Brain microvascular endothelial cell (primary cell): Measurements from ENCODE around the gene RNF222.
"Not testable (repeated sequence)": the region's sequence is repeated elsewhere in the genome, so short reads cannot be mapped to it uniquely, and the experiment has no call there.

ENCODE experiments used
- DNase-seq: peaks from one replicate; pipeline ENCODE4 v3.0.0-alpha.2; 2020
- H3K27ac ChIP-seq: fragments of 250-450 bp; sonication (Bioruptor Pico); 2 replicates; pipeline ENCODE4 v1.5.1; 2020; ENCODE audit warnings: mild to moderate bottlenecking, moderate library complexity
- H3K27me3 ChIP-seq: fragments of 250-450 bp; sonication (Bioruptor Pico); replicated peaks from 2 replicates; pipeline ENCODE4 v1.5.1; 2020; ENCODE audit warnings: mild to moderate bottlenecking
- H3K36me3 ChIP-seq: fragments of 250-450 bp; sonication (Bioruptor Pico); replicated peaks from 2 replicates; pipeline ENCODE4 v1.5.1; 2020; ENCODE audit warnings: mild to moderate bottlenecking
- H3K4me3 ChIP-seq: 2 replicates; pipeline ENCODE4 v1.5.1; 2011; ENCODE audit warnings: low read depth, mild to moderate bottlenecking, control low read depth, low read length, moderate library complexity
- in situ Hi-C: cut with HindIII; loops from 2 replicates; pipeline ENCODE4 v1.10.0; 2017; ENCODE audit warnings: low sequenced_read_pairs, low pct_ligation_motif_present
- TF ChIP-seq, protein P1 (sequence below): IDR thresholded peaks from 2 replicates; pipeline ENCODE4 v1.5.1; 2011; ENCODE audit warnings: low read depth, mild to moderate bottlenecking, moderate library complexity, low read length, control low read depth, inconsistent platforms; ENCODE audit errors: missing control alignments

Gene RNF222

DNA sequence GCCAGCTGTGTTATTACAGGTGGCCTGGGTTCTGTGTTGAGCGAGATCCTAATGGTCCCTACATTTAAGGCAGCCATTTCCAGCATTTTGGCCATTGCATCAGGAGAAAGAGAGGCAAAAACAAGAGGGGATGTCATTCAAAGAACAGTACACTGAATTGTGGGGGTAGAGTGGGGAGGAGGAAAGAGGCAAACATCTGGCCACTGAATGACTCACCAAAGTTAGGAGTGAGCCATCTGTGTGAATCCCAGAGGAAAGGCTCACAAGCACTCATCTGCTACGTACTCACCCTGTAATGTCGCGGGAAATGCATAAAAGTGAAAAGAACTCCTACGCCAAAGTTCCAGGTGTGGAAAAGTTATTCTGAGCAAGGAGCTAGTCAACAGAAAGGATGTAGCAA is 37.9 kb downstream of the RNF222 start:
- Histone ChIP-seq H3K4me3 (no peak overlapping the region), H3K27ac (no peak overlapping the region), H3K27me3 (no peaks in the 10 kb centered on the region), H3K36me3 (no peaks in the 10 kb centered on the region)
- in situ Hi-C loops, result no loop called here
- DNase-seq, result peak; percentile 84
- TF ChIP-seq, protein P1, sequence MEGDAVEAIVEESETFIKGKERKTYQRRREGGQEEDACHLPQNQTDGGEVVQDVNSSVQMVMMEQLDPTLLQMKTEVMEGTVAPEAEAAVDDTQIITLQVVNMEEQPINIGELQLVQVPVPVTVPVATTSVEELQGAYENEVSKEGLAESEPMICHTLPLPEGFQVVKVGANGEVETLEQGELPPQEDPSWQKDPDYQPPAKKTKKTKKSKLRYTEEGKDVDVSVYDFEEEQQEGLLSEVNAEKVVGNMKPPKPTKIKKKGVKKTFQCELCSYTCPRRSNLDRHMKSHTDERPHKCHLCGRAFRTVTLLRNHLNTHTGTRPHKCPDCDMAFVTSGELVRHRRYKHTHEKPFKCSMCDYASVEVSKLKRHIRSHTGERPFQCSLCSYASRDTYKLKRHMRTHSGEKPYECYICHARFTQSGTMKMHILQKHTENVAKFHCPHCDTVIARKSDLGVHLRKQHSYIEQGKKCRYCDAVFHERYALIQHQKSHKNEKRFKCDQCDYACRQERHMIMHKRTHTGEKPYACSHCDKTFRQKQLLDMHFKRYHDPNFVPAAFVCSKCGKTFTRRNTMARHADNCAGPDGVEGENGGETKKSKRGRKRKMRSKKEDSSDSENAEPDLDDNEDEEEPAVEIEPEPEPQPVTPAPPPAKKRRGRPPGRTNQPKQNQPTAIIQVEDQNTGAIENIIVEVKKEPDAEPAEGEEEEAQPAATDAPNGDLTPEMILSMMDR, result no peak

DNA sequence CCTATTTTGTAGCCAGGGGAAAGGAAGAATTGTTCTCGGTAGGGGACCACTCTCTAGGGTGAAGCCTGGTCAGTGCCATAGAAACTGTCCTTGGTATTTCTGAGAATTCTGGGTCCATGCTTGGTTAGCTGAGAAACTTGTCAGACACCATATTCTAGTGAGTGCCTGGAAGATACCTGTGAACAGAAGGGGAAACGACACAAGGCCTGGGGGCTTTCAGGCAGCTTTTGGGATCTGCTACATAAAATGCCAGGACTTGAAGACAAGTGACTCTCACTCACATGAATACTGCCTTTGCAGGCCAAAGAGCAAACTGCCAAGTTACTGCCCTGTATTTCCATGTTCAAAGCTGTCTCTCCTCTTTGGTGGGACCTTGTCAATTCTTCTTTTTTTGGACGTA is 39.7 kb downstream of the RNF222 start:
- Histone ChIP-seq H3K36me3 (no peaks in the 10 kb centered on the region), H3K4me3 (no peak overlapping the region), H3K27ac (no peak overlapping the region), H3K27me3 (no peaks in the 10 kb centered on the region)
- in situ Hi-C loops, result no loop called here
- TF ChIP-seq, protein P1, result no peak
- DNase-seq, result no peak

GRCh38 chr17:8354236-8354635 is 43.4 kb downstream of the RNF222 start:
- no peaks in the 10 kb centered on the region for H3K27me3 ChIP-seq
- no peak for DNase-seq
- no peaks in the 10 kb centered on the region for H3K36me3 ChIP-seq
- H3K27ac ChIP-seq, result no peak overlapping the region
- TF ChIP-seq, protein P1, result no peak
- no peak overlapping the region for H3K4me3 ChIP-seq
- in situ Hi-C loops, result no loop called here

GRCh38 chr17:8353736-8354135 is 43.9 kb downstream of the RNF222 start:
- H3K4me3 ChIP-seq, result no peak overlapping the region
- no peaks in the 10 kb centered on the region for H3K36me3 ChIP-seq
- TF ChIP-seq, protein P1, result no peak
- in situ Hi-C loops, result no loop called here
- H3K27me3 ChIP-seq, result no peaks in the 10 kb centered on the region
- DNase-seq, result no peak
- no peak overlapping the region for H3K27ac ChIP-seq

DNA sequence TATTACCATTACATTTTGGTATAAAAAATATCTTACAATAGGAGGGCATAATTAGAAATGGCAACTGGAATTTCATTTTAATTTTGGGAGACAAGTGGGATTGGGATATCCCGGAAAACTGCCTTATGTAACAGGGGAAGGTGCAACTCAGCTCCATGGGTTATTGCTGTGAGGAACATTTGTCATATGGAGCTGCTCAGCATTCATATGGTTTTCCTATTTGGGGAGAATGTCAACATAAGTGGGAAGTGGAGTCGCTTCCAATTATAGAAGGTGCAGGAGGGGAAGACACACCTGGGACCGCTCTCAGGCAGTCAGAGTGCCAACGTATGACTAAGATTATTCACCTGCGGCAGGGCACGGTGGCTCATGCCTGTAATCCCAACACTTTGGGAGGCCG is 47.3 kb downstream of the RNF222 start:
- TF ChIP-seq, protein P1, result no peak
- in situ Hi-C loops, result no loop called here
- Histone ChIP-seq H3K36me3 (no peaks in the 10 kb centered on the region), H3K4me3 (no peak overlapping the region), H3K27me3 (peaks cover 6% of the 10 kb centered on the region), H3K27ac (no peak overlapping the region)
- DNase-seq, result no peak

DNA sequence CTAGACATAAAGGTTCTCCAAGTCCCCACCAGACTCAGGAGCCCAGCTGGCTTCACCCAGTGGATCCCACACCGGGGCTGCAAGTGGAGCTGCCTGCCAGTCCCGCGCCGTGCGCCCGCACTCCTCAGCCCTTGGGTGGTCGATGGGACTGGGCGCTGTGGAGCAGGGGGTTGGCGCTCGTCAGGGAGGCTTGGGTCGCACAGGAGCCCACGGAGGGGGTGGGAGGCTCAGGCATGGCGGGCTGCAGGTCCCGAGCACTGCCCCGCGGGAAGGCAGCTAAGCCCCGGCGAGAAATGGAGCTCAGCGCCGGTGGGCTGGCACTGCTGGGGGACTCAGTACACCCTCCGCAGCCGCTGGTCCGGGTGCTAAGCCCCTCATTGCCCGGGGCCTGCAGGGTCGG is 50.6 kb downstream of the RNF222 start:
- H3K4me3 ChIP-seq, result not testable (repeated sequence)

More for the DNA sequence above, 50.6 kb downstream of the RNF222 start:
- DNase-seq, in situ Hi-C loops, H3K27ac ChIP-seq, H3K27me3 ChIP-seq, H3K36me3 ChIP-seq: not testable (repeated sequence)
